ENCODE data around the gene RNF157. TPM values are rescaled to one million over a fixed set of nuclear protein-coding genes. Genes with fewer than 3 reads are reported as not detected.
A peak's percentile ranks its signal among the peaks of the same experiment; 100 is the strongest.

RNF157 gene
- total and polyA plus RNA-seq, 9 of the 15 experiments (the other 6 are each of a cell fraction or from before 2014, with no cell fraction given): 8.1 to 31.7 (median 20.8) TPM

DNA sequence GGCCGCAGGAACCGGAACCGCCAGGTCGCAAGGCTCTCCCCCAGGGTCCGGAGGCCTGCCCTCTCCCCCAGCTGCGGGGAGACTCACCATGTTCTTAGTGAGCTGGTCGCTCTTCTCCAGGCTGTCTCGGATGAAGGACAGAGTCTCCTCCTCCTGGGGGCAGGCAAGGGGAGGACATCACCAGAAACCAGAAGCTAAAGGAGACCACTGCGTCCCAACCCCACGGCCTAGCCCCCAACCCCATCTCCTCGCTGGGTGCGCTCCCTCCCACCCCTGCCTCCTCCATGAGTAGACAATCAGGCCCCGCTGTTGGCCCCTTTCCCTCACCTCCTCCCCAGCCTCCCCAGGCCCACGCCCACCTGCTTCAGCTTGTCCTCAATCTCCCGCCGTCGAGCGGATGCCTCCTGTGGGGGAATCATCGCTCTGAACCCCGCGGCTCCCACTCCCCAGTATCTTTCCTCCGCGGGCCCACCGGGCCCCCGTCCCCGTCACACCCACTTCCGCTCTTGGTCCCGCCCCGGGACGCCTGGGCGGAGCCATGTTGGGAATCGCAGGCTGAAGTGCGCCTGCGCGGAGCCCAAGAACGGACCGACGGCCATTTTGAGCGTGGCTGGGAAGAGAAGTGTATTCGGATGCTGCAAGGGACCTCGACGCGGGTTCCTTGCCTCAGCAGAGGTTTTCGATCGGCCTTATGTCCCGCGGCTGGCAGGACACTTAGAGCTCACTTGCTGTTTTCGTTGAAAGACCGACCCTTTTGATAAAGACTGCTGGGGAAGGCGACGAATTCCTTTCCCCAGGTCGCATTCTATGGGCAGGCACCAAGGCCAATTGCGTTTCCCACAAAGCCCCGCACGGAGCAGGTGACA is 136.8 kb downstream of the RNF157 start, which contains the start of gene EXOC7 (continued):
- TF ChIP-seq, protein P1, sequence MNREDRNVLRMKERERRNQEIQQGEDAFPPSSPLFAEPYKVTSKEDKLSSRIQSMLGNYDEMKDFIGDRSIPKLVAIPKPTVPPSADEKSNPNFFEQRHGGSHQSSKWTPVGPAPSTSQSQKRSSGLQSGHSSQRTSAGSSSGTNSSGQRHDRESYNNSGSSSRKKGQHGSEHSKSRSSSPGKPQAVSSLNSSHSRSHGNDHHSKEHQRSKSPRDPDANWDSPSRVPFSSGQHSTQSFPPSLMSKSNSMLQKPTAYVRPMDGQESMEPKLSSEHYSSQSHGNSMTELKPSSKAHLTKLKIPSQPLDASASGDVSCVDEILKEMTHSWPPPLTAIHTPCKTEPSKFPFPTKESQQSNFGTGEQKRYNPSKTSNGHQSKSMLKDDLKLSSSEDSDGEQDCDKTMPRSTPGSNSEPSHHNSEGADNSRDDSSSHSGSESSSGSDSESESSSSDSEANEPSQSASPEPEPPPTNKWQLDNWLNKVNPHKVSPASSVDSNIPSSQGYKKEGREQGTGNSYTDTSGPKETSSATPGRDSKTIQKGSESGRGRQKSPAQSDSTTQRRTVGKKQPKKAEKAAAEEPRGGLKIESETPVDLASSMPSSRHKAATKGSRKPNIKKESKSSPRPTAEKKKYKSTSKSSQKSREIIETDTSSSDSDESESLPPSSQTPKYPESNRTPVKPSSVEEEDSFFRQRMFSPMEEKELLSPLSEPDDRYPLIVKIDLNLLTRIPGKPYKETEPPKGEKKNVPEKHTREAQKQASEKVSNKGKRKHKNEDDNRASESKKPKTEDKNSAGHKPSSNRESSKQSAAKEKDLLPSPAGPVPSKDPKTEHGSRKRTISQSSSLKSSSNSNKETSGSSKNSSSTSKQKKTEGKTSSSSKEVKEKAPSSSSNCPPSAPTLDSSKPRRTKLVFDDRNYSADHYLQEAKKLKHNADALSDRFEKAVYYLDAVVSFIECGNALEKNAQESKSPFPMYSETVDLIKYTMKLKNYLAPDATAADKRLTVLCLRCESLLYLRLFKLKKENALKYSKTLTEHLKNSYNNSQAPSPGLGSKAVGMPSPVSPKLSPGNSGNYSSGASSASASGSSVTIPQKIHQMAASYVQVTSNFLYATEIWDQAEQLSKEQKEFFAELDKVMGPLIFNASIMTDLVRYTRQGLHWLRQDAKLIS (CRISPR knock-in tag; IDR thresholded peaks at IDR 0.05): no peak
- TF ChIP-seq, protein P2, sequence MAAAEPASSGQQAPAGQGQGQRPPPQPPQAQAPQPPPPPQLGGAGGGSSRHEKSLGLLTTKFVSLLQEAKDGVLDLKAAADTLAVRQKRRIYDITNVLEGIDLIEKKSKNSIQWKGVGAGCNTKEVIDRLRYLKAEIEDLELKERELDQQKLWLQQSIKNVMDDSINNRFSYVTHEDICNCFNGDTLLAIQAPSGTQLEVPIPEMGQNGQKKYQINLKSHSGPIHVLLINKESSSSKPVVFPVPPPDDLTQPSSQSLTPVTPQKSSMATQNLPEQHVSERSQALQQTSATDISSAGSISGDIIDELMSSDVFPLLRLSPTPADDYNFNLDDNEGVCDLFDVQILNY (CRISPR knock-in tag; IDR thresholded peaks at IDR 0.05): no peak
- TF ChIP-seq HDAC1 (IDR thresholded peaks at IDR 0.05) (peak in 1 of 2 experiments; percentile 95; a peak in 2 of 4 replicates), NR2C2 (CRISPR knock-in tag; IDR thresholded peaks at IDR 0.05) (no peak), NR2C2 (tag; IDR thresholded peaks at IDR 0.05) (0 out of 2 replicates have a peak, but pooled peaks have one; percentile 33), SETDB1 (IDR thresholded peaks at IDR 0.05; ENCODE audit: low read length) (no peak), PHF20 (IDR thresholded peaks at IDR 0.05; ENCODE audit: partially characterized antibody) (peak; percentile 82), ZNF79 (CRISPR knock-in tag; IDR thresholded peaks at IDR 0.05; ENCODE audit: low read depth) (no peak), THRAP3 (IDR thresholded peaks at IDR 0.05; ENCODE audit: borderline replicate concordance) (no peak), ZNF584 (CRISPR knock-in tag; IDR thresholded peaks at IDR 0.05; ENCODE audit: low read depth) (0 out of 2 replicates have a peak, but pooled peaks have one; percentile 13), GTF2E2 (tag; IDR thresholded peaks at IDR 0.05) (0 out of 2 replicates have a peak, but pooled peaks have one; percentile 12), CREM (IDR thresholded peaks at IDR 0.05; ENCODE audit: low read depth) (peak; percentile 48; the same call in 1 of the 2 replicates), SNRNP70 (optimal IDR thresholded peaks at IDR 0.05; ENCODE audit: low read depth, low read length) (no peak), KLF1 (tag; IDR thresholded peaks at IDR 0.05) (no peak), ZNF3 (CRISPR knock-in tag; IDR thresholded peaks at IDR 0.05) (no peak), RBM34 (IDR thresholded peaks at IDR 0.05; ENCODE audit: borderline replicate concordance, insufficient read depth, low read length) (no peak)
- TF ChIP-seq, protein P3, sequence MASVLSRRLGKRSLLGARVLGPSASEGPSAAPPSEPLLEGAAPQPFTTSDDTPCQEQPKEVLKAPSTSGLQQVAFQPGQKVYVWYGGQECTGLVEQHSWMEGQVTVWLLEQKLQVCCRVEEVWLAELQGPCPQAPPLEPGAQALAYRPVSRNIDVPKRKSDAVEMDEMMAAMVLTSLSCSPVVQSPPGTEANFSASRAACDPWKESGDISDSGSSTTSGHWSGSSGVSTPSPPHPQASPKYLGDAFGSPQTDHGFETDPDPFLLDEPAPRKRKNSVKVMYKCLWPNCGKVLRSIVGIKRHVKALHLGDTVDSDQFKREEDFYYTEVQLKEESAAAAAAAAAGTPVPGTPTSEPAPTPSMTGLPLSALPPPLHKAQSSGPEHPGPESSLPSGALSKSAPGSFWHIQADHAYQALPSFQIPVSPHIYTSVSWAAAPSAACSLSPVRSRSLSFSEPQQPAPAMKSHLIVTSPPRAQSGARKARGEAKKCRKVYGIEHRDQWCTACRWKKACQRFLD (CRISPR knock-in tag; IDR thresholded peaks at IDR 0.05): no peak
- TF ChIP-seq, protein P4, sequence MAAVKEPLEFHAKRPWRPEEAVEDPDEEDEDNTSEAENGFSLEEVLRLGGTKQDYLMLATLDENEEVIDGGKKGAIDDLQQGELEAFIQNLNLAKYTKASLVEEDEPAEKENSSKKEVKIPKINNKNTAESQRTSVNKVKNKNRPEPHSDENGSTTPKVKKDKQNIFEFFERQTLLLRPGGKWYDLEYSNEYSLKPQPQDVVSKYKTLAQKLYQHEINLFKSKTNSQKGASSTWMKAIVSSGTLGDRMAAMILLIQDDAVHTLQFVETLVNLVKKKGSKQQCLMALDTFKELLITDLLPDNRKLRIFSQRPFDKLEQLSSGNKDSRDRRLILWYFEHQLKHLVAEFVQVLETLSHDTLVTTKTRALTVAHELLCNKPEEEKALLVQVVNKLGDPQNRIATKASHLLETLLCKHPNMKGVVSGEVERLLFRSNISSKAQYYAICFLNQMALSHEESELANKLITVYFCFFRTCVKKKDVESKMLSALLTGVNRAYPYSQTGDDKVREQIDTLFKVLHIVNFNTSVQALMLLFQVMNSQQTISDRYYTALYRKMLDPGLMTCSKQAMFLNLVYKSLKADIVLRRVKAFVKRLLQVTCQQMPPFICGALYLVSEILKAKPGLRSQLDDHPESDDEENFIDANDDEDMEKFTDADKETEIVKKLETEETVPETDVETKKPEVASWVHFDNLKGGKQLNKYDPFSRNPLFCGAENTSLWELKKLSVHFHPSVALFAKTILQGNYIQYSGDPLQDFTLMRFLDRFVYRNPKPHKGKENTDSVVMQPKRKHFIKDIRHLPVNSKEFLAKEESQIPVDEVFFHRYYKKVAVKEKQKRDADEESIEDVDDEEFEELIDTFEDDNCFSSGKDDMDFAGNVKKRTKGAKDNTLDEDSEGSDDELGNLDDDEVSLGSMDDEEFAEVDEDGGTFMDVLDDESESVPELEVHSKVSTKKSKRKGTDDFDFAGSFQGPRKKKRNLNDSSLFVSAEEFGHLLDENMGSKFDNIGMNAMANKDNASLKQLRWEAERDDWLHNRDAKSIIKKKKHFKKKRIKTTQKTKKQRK (IDR thresholded peaks at IDR 0.05; ENCODE audit: borderline replicate concordance, low read depth, low read length): no peak
